HG02970 (cell line): ENCODE data around the gene SECTM1.

Experiments
- ATAC-seq: cut with Tn5 transposase; IDR thresholded peaks from one replicate; pipeline ENCODE4 v1.9.1; 2021; ENCODE audit warnings: mild to moderate bottlenecking, moderate library complexity, moderate number of reproducible peaks; ENCODE audit not compliant: unreplicated experiment, low FRiP score

Gene SECTM1

DNA sequence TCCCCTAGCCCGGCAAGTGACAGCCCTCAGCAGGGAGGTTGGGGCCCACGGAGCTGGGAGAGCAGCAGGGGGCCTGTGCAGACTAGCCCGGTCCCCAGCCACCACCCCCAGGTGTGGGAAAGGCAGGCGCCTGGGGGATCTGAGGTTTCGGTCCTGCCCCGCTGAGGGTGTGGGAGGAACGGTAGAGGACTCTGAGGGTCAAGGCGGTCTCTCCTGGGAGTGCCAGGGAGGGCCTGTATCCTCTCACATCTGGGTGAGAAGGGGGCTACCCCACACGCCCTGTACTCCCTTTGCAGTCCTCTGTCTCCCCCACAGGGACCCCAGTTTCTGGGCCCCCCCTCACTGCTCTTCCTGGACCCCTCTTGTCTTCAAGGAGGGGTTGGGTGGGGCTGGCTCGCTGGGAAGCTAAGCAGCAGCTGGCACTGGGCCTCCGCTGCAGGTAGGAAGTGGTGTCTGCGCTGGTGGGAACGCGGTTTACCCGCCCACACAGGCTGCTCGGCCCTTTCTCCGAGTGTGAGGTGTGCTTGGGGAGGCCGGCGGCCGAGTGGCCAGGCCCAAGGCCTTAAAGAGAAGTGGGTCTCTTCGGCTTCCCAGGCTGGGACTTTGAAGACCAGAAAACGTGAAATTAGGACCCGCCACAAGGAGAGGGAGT is 31.5 kb downstream of the SECTM1 start:
- no peak for ATAC-seq

GRCh38 chr17:82301300-82301915 is 32.2 kb downstream of the SECTM1 start:
- no peak for ATAC-seq

GRCh38 chr17:82300707-82301270 is 32.8 kb downstream of the SECTM1 start:
- ATAC-seq, result no peak

- no peak for ATAC-seq
Observed at GRCh38 chr17:82300228-82300627, 33.3 kb downstream of the SECTM1 start.

- ATAC-seq, result no peak
Observed at GRCh38 chr17:82299452-82299851, 34.1 kb downstream of the SECTM1 start.

DNA sequence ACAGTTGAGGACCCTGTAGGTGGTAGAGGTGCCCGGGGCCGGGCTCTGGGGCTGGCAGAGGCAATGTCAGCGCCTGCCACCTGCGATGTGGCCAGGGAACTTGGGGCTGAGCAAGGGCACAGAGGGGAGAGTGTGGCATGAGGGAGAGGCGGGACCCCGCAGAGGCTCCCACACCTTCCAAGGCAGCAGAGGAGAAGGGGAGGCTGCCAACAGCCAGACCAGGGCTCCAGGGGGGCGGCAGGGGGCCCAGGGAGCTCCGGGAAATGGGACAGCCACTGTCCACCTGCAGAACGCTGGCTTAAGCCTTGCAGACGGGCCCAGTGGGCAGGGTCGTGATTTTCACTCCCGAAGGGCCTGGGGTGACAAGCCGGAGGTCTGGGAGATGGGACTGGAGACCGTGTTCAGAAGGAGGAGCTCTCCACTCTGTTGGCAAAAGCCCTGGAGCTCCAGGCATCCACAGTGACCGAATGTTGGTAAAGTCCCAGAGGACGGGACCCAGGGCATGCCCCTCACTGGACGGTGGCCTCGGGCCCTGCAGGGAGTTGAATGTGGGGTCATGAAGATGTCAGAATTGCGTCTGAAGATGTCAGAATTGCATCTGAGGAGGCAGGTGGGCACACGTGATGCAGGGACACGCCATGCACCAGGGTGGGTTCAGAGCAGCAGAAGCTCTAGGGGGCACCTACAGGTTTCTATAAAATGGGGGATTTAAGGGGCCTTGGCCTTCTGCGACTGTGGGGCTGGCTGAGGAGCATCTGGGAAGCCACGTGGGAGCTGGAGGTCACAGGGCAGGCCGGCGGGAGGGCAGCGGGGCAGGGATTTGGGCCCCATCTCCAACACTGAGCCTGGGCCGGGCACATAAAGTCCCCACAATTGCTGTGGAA is 34.8 kb downstream of the SECTM1 start:
- no peak for ATAC-seq

GRCh38 chr17:82297714-82298537 is 35.6 kb downstream of the SECTM1 start:
- ATAC-seq, result peak; percentile 39

DNA sequence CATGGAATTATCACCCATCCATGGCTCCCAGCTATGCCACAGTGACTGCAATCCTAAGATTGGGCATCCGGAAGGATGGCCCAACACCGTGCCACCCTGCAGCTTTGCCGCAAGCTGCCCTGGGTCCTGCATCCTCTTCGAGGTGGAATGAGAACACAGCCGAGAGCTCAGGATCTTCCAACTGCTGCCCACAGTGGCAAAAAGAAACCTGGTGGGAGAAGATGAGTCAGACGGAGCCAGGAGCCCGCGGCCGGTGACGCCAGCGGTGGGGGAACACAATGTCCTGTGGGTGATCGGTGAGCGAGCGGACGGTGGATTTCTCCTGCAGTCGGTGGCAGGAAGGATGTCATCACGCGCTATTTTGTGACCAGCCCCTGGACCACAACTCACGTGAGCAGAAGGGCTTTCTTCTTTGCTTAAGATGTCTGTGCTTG is 36.3 kb downstream of the SECTM1 start:
- ATAC-seq, result peak; percentile 33

GRCh38 chr17:82296511-82297279 is 36.9 kb downstream of the SECTM1 start:
- ATAC-seq, result no peak

- no peak for ATAC-seq
Observed at GRCh38 chr17:82295472-82295814, 38.1 kb downstream of the SECTM1 start.

DNA sequence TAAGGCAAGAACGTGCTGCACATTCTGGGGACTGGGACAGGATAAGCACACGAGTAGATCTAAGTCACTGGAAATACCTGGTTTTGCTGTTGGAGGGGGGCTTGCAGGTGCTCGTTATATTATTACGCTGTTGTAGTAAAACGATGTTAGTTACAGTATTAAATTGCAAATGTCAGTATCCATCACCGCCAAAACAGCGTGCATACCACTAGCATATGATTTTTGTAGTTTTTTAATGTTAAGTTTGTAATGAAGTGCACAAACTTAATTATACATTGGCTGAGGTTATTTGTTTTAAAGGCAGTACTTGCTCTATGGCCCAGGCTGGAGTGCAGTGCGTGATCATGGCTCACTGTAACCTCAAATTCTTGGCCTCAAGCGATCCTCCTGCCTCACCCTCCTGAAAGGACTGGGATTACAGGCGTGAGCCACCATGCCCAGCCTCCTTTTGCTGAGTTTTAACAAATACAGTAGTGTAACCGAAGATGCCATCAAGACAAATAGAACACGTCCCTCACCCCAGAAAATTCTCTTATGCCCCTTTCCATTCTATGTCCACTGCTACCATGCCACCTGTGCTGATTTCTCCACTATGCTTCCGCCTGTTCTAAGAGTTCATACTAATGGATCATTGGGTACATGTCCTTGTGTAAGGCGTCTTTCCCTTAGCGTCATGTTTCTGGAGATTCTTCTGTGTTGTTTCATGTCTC is 39.3 kb downstream of the SECTM1 start:
- ATAC-seq, result no peak

GRCh38 chr17:82292251-82293154 is 41.1 kb downstream of the SECTM1 start:
- peak; percentile 90 for ATAC-seq

- no peak for ATAC-seq
Observed at GRCh38 chr17:82291582-82292250, 41.9 kb downstream of the SECTM1 start.

GRCh38 chr17:82287868-82288801 is 45.4 kb downstream of the SECTM1 start:
- no peak for ATAC-seq

DNA sequence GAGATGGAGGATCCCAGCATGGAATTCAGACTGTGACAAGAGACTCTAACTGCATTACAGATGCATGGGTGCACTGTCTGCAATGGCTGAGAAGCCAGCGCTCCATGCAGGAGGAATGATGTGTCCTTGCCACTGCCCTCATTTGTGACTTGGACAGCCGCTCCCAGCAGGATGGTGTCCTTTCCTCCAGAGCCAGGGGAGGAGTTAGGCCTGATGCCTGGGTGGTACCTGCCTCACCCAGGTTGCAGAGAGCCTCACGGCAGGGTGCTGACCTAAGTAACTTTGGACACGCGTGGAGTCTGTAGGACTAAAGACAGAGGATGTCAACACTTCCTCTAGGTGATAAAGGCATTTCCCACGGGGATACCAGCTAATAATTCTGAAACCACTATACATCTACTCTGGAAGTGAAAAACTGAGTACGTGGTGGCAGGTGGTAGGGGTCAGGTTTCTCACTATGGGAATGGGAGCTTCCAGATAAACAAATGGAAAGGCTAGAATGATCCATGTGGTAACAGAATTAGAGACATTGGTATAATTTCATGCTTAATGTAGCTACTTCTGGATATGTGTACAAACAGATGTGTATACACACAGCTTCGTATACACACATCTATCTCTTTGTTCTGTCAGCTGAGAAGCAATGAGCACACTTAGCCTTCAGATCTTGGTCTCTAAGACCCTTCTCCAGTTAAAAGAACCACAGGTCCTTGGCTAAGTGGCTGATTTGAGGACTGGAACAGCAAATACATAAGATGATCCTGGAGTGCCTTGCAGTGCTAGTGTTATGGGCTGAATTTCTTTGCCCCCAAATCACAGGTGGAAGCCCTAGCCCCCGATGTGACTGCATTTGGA is 46.3 kb downstream of the SECTM1 start:
- ATAC-seq, result no peak
